Measurements from ENCODE around the gene ADGRA3. TPM values are rescaled to one million over a fixed set of nuclear protein-coding genes. Genes with fewer than 3 reads are reported as not detected.

The ADGRA3 gene
- total and polyA plus RNA-seq, 8 donors: 13.4 to 27.4 (median 17.6) TPM

DNA sequence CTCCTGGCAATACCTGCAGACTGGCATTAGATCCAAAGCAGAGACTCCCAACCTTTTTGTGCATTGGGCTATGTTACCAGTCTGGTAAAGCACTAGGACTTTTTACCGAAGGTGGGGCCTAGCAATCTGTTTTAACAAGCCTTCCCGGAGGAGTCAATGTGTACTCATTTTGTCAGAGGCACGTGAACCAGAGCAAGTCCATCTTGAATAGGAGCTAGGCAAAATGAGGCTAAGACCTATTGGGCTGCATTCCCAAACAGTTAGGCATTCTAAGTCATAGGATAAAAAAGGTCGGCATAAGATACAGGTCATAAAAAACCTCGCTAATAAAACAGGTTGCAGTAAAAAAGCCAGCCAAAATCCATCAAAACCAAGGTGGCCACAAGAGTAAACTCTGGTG is 22.3 kb downstream of the ADGRA3 start:
- 91 to 94% methylated on average over 5 of the region's 5 CpGs for WGBS, 2 donors
- FAIRE-seq: no peak
- DNase-seq: no peak
- H3K27ac ChIP-seq: no peak overlapping the region
- peaks cover 0 to 17% (median 0%) of the 10 kb centered on the region in 3 donors for H3K4me1 ChIP-seq
- H3K36me3 ChIP-seq: no peaks in the 10 kb centered on the region
- no peak for ATAC-seq
- no peak overlapping the region for H3K4me3 ChIP-seq
- no peaks in the 10 kb centered on the region for H3K27me3 ChIP-seq
- TF ChIP-seq, protein P1, sequence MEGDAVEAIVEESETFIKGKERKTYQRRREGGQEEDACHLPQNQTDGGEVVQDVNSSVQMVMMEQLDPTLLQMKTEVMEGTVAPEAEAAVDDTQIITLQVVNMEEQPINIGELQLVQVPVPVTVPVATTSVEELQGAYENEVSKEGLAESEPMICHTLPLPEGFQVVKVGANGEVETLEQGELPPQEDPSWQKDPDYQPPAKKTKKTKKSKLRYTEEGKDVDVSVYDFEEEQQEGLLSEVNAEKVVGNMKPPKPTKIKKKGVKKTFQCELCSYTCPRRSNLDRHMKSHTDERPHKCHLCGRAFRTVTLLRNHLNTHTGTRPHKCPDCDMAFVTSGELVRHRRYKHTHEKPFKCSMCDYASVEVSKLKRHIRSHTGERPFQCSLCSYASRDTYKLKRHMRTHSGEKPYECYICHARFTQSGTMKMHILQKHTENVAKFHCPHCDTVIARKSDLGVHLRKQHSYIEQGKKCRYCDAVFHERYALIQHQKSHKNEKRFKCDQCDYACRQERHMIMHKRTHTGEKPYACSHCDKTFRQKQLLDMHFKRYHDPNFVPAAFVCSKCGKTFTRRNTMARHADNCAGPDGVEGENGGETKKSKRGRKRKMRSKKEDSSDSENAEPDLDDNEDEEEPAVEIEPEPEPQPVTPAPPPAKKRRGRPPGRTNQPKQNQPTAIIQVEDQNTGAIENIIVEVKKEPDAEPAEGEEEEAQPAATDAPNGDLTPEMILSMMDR (IDR thresholded peaks at IDR 0.05): no peak
- intact Hi-C loops (cut with DNase I): no loop called here
- H3K9me3 ChIP-seq: no peaks in the 10 kb centered on the region

DNA sequence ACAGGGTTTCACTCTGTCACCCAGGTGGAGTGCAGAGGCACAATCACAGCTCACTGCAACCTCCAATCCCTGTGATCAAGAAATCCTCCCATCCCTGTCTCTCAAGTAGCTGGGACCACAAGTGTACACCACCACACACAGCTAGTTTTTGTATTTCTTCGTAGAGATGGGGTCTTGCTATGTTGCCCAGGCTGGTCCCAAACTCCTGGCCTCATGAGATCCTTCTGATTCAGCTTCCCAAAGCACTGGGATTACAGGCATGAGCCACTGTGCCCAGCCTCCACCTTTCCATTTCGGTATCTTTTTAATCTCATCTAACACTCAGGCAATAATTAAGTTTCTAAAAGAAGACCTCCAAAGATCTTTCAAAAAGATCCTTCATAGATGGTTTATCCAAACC is 22.9 kb downstream of the ADGRA3 start:
- ATAC-seq (no peak), DNase-seq (no peak), FAIRE-seq (no peak)
- Histone ChIP-seq H3K36me3 (no peaks in the 10 kb centered on the region), H3K27me3 (no peaks in the 10 kb centered on the region), H3K4me3 (no peak overlapping the region), H3K4me1 (peaks cover 0 to 17% (median 0%) of the 10 kb centered on the region in 3 donors), H3K27ac (no peak overlapping the region), H3K9me3 (no peaks in the 10 kb centered on the region)
- intact Hi-C loops (cut with DNase I): no loop called here
- 95 to 96% methylated on average over 2 of the region's 2 CpGs for WGBS, 2 donors
- TF ChIP-seq, protein P1 (IDR thresholded peaks at IDR 0.05): no peak

DNA sequence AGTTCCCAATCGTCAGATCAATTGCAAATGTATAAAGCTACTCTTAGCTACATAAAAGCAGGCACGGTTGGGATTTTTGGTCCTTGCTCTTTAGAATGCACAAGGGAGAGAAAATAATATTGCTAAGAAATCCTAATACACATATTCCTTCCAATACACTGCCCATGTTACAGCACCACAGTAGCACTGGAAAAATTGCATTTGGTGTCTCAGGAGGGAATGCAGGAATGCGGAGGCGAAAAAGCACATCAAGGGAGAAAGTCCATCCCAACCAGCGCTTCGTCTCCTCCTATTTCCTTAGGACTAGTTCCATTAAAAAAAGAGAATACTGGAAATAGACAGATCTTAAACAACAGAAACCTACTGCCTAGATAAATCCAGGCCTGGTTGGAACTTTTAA is 23.9 kb downstream of the ADGRA3 start:
- FAIRE-seq: no peak
- Histone ChIP-seq H3K4me3 (no peak overlapping the region), H3K27me3 (no peaks in the 10 kb centered on the region), H3K9me3 (no peaks in the 10 kb centered on the region), H3K36me3 (no peaks in the 10 kb centered on the region), H3K4me1 (peaks cover 0 to 20% (median 0%) of the 10 kb centered on the region in 3 donors), H3K27ac (no peak overlapping the region)
- WGBS, 2 donors: 88 to 95% methylated on average over 6 of the region's 6 CpGs
- no peak for ATAC-seq
- intact Hi-C loops (cut with DNase I): no loop called here
- TF ChIP-seq, protein P1 (IDR thresholded peaks at IDR 0.05): no peak
- no peak for DNase-seq

DNA sequence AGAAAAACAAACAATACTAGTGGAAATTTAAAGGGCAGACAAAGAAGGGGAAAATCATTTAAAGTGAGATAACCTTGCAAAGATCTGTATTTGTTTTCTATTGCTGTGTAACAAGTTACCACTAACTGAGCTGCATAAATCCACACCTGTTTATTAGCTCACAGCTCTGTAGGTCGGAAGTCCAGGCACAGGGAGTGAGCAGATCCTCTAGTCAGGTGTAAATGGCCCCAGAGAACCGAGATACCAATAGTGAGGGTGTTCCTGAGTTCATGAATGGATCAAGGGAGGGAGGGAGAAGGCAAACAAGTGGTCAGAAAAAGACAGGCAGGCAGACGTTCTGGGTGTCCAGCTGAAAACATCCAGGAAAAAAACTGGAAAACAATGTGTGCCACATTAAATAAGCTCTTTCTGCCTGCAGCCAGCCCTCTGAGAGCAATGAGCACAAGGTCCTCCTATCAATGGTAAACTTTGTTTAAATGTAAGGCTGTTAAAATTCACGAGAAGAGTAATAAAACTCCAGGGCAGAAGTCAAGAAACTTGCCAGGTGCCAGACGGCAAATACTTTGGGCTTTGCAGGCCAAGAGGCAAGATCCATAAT is 25.0 kb downstream of the ADGRA3 start:
- DNase-seq (no peak), FAIRE-seq (no peak), ATAC-seq (peak in 3 of 4 donors; percentile 38 to 48 (median 47))
- TF ChIP-seq, protein P1 (IDR thresholded peaks at IDR 0.05): no peak
- H3K4me1 ChIP-seq: peaks cover 0 to 23% (median 0%) of the 10 kb centered on the region in 3 donors
- H3K36me3 ChIP-seq: no peaks in the 10 kb centered on the region
- no peak overlapping the region for H3K4me3 ChIP-seq
- H3K27me3 ChIP-seq: no peaks in the 10 kb centered on the region
- no peaks in the 10 kb centered on the region for H3K9me3 ChIP-seq
- H3K27ac ChIP-seq: peak overlapping the region in 2 of 4 donors; percentile 5 to 41
- 28 to 30% methylated on average over 5 of the region's 5 CpGs for WGBS, 2 donors
- intact Hi-C loops (cut with DNase I): no loop called here

DNA sequence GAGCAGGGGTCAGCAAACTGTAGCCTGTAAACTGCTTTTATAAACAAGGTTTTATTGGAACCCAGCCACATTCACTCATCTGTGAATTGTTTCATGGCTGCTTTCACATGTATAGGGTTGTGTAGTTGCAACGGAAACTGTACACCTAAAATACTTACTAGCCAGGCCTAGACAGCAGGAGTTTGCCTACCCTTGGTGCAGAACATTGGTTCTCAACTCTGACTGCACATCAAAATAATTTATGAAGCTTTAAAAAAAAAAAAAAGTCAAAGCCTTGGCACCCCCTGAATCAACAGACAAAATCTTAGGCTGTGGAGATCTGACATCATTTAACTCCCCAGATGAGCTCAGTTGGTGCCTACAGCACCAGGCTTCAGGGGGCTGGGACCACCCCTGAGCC is 27.8 kb downstream of the ADGRA3 start:
- DNase-seq (no peak), ATAC-seq (no peak), FAIRE-seq (no peak)
- Histone ChIP-seq H3K27me3 (no peaks in the 10 kb centered on the region), H3K4me3 (no peak overlapping the region), H3K27ac (no peak overlapping the region), H3K9me3 (no peaks in the 10 kb centered on the region), H3K36me3 (no peaks in the 10 kb centered on the region), H3K4me1 (peaks cover 0 to 24% (median 6%) of the 10 kb centered on the region in 3 donors)
- intact Hi-C loops (cut with DNase I): no loop called here
- TF ChIP-seq, protein P1 (IDR thresholded peaks at IDR 0.05): no peak
- 41 to 100% methylated on average over 1 of the region's 1 CpG for WGBS, 2 donors

All from pancreas (tissue), 10 donors.